HEK293T (cell line): Measurements from ENCODE around the gene CTNNA1.
"Not testable (repeated sequence)": the region's sequence is repeated elsewhere in the genome, so short reads cannot be mapped to it uniquely, and the experiment has no call there.

Source experiments
- CTCF ChIA-PET: fragments of 350-600 bp; formaldehyde crosslinking; extraction: SDS; loops from one replicate; lab custom pipeline; 2021; ENCODE audit warnings: antibody characterized with exemption, inconsistent platforms; lab: Yijun Ruan, JAX
- POLR2A ChIA-PET: fragments of 350-600 bp; formaldehyde crosslinking; extraction: SDS; loops from one replicate; lab custom pipeline; 2020; ENCODE audit warnings: antibody characterized with exemption, inconsistent platforms; lab: Yijun Ruan, JAX
- DNase-seq: peaks from one replicate; pipeline ENCODE4 v3.0.0; 2012; ENCODE audit warnings: mixed read lengths; ENCODE audit errors: extremely low spot score
- ARNT ChIP-seq: fragments of 450-650 bp; IDR thresholded peaks from 2 replicates; pipeline ENCODE4 v1.6.1; 2017; ENCODE audit warnings: mild to moderate bottlenecking
- BHLHE40 ChIP-seq: fragments of 450-650 bp; IDR thresholded peaks from 2 replicates; pipeline ENCODE4 v1.6.1; 2016; ENCODE audit warnings: mild to moderate bottlenecking, moderate library complexity, borderline replicate concordance
- CTBP1 ChIP-seq: fragments of 450-650 bp; IDR thresholded peaks from 2 replicates; pipeline ENCODE4 v1.6.1; 2016; ENCODE audit warnings: borderline replicate concordance
- ELF4 ChIP-seq: fragments of 450-650 bp; IDR thresholded peaks from 2 replicates; pipeline ENCODE4 v1.6.1; 2017; ENCODE audit warnings: antibody characterized with exemption
- FOXA1 ChIP-seq: fragments of 450-650 bp; IDR thresholded peaks from 2 replicates; pipeline ENCODE4 v1.6.1; 2016; ENCODE audit warnings: mild to moderate bottlenecking
- FOXK2 ChIP-seq: fragments of 450-650 bp; IDR thresholded peaks from 2 replicates; pipeline ENCODE4 v1.6.1; 2016; ENCODE audit warnings: mild to moderate bottlenecking
- FOXM1 ChIP-seq: fragments of 450-650 bp; IDR thresholded peaks from 2 replicates; pipeline ENCODE4 v1.6.1; 2017; ENCODE audit warnings: mild to moderate bottlenecking, borderline replicate concordance
- HDGF ChIP-seq: fragments of 450-650 bp; IDR thresholded peaks from 2 replicates; pipeline ENCODE4 v1.6.1; 2017; ENCODE audit warnings: antibody characterized with exemption, borderline replicate concordance
- L3MBTL2 ChIP-seq: fragments of 450-650 bp; conservative IDR thresholded peaks from 2 replicates; pipeline ENCODE4 v1.6.1; 2016; ENCODE audit warnings: mild to moderate bottlenecking
- LEF1 ChIP-seq: fragments of 450-650 bp; IDR thresholded peaks from 2 replicates; pipeline ENCODE4 v1.6.1; 2017; ENCODE audit warnings: mild to moderate bottlenecking, borderline replicate concordance
- NFRKB ChIP-seq: fragments of 450-650 bp; IDR thresholded peaks from 2 replicates; pipeline ENCODE4 v1.6.1; 2016; ENCODE audit warnings: mild to moderate bottlenecking, moderate library complexity
- SP1 ChIP-seq: fragments of 450-650 bp; IDR thresholded peaks from 2 replicates; pipeline ENCODE4 v1.6.1; 2017
- SUZ12 ChIP-seq: fragments of 450-650 bp; IDR thresholded peaks from 2 replicates; pipeline ENCODE4 v1.6.1; 2016; ENCODE audit warnings: mild to moderate bottlenecking
- TARDBP ChIP-seq: fragments of 450-650 bp; IDR thresholded peaks from 2 replicates; pipeline ENCODE4 v1.6.1; 2016
- ZNF384 ChIP-seq: fragments of 450-650 bp; IDR thresholded peaks from 2 replicates; pipeline ENCODE4 v1.6.1; 2016
- TF ChIP-seq, protein P1 (sequence below): fragments of 450-650 bp; IDR thresholded peaks from 2 replicates; pipeline ENCODE4 v1.6.1; 2016

CTNNA1 gene

DNA sequence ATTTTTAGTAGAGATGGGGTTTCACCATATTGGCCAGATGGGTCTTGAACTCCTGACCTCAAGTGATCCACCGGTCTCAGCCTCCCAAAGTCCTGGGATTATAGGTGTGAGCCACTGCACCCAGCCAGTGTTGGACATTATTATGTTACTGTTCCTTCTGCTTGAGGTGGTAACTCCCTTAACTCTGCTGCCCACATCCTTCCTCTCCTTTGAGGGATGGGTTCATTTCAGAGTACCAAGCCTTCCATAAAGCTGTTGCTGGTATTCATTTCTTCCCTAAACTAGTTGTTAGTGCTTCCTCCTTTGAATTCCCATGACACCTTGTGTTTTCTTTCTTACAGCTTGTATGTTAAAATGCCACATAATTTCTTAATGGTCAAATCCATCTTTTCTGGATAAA lies 54.0 kb downstream of the CTNNA1 start:
- no peak for DNase-seq
- no peak for TF ChIP-seq L3MBTL2
- TF ChIP-seq FOXA1, result no peak
- TF ChIP-seq NFRKB, result no peak
- TF ChIP-seq HDGF, result no peak
- no peak for TF ChIP-seq ELF4
- TF ChIP-seq SP1, result no peak
- no peak for TF ChIP-seq ARNT
- TF ChIP-seq BHLHE40, result no peak
- TF ChIP-seq FOXK2, result no peak
- TF ChIP-seq FOXM1, result no peak
- CTCF ChIA-PET, result interaction anchor here (0.6 kb wide), 1 partner anchor 9 kb away, joined by 3 read pairs; no protein-coding TSS in a partner anchor
- POLR2A ChIA-PET, result no interaction called here

DNA sequence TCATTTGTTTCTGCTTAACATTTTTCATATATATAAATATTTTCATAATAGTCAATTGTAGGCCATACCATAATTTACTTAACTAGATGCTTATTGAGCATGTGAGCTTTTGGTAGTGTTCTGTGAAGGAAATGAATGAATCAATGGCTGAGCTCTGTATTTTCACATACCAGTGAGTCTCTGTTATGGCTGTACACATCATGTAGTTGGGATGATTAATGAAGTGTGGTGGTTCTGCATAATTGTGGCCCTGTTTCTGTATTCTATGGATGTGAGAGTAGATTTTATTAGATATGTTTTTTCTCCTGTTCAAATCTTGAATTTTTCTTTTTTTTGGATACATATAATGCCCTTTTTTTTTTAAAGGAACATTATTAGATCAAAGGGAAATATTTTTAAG lies 56.2 kb downstream of the CTNNA1 start:
- no peak for TF ChIP-seq ARNT
- TF ChIP-seq NFRKB, result no peak
- no peak for TF ChIP-seq SP1
- no peak for TF ChIP-seq FOXA1
- TF ChIP-seq, protein P1, sequence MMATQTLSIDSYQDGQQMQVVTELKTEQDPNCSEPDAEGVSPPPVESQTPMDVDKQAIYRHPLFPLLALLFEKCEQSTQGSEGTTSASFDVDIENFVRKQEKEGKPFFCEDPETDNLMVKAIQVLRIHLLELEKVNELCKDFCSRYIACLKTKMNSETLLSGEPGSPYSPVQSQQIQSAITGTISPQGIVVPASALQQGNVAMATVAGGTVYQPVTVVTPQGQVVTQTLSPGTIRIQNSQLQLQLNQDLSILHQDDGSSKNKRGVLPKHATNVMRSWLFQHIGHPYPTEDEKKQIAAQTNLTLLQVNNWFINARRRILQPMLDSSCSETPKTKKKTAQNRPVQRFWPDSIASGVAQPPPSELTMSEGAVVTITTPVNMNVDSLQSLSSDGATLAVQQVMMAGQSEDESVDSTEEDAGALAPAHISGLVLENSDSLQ, result no peak
- no peak for TF ChIP-seq ZNF384
- TF ChIP-seq ELF4, result no peak
- no peak for TF ChIP-seq TARDBP
- POLR2A ChIA-PET, result no interaction called here
- no peak for DNase-seq
- CTCF ChIA-PET, result interaction anchor here (1.1 to 1.4 kb wide), 2 partner anchors 15 to 20 kb away, joined by 5 read pairs; no protein-coding TSS in a partner anchor

DNA sequence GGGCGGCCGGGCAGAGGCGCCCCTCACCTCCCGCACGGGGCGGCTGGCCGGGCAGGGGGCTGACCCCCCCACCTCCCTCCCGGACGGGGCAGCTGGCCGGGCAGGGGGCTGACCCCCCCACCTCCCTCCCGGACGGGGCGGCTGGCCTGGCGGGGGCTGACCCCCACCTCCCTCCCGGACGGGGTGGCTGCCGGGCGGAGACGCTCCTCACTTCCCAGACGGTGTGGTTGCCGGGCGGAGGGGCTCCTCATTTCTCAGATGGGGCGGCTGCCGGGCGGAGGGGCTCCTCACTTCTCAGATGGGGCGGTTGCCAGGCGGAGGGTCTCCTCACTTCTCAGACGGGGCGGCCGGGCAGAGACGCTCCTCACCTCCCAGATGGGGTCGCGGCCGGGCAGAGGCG lies 57.6 kb downstream of the CTNNA1 start:
- DNase-seq, POLR2A ChIA-PET, CTCF ChIA-PET: not testable (repeated sequence)

DNA sequence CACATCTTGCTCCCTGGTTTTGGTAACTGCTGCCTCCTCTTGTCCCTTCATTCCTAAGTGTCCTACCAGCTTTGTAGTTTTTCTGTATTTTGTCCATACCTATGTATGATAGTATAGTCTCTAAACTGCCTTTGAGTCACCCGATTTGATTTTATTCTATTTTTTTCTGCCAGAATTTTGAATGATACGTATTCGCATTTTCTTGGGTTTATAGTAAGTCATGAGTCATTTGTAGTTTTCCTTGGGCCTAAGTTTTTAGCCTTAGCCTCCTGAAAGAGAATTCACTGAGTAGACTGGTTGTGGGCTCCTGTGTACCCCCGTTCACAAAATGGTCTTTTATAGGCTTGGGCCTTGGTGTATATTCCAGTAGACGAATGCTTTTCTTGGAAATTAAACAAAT lies 62.3 kb downstream of the CTNNA1 start:
- ChIA-PET POLR2A (no interaction called here), CTCF (no interaction called here)
- DNase-seq, result no peak
- TF ChIP-seq HDGF (no peak), NFRKB (no peak), L3MBTL2 (no peak)

DNA sequence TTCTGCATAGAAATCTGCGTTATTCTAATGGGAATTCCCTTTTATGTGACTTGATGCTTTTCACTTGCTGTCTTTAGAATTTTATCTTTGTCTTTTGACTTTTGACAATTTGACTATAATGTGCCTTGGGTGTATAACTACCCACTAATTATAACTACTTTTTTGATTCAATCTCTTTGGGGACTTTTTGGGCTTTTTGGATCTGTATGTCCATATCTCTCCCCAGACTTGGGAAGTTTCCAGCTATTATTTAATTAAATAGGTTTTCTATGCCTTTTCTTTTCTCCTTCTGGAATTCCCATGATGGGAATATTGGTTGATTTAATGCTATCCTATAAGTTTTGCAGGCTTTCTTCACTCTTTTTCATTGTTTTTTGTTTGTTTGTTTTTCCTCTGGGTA lies 64.0 kb downstream of the CTNNA1 start:
- TF ChIP-seq ZNF384 (no peak), TARDBP (no peak), NFRKB (no peak), FOXK2 (no peak), SP1 (no peak), BHLHE40 (no peak), ELF4 (no peak), HDGF (no peak), CTBP1 (no peak), L3MBTL2 (no peak), FOXM1 (no peak), SUZ12 (no peak), ARNT (no peak), FOXA1 (no peak), LEF1 (no peak)
- TF ChIP-seq, protein P1, result no peak
- CTCF ChIA-PET, result interaction anchor here (0.7 kb wide), 1 partner anchor 477 kb away, joined by 3 read pairs; no protein-coding TSS in a partner anchor
- no peak for DNase-seq
- POLR2A ChIA-PET, result no interaction called here

DNA sequence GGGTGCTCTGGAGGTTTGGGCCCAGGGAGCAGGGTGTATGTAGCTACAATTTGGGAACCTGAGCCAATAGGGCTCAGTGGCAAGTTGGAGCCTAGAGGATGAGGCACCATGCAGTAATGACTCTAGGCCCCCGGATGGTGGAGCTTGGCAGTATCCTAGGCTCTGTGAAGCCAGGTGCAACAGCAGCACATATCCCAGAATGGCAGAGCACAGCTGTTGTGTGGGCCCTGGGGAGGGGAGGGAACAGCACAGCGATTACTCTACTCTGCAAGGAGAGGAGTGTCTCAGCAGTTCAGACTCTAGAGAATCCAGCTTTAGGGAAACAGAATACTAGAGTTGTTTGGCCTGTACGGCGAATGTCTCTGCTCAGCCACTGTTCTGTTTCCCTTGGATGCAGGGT lies 65.9 kb downstream of the CTNNA1 start:
- ChIA-PET CTCF (interaction anchor here (0.6 kb wide), 2 partner anchors 10 to 204 kb away, joined by 3 to 5 read pairs; no protein-coding TSS in a partner anchor), POLR2A (no interaction called here)
- no peak for DNase-seq
- TF ChIP-seq LEF1 (no peak), FOXM1 (no peak), ARNT (no peak), FOXA1 (no peak), TARDBP (no peak), HDGF (no peak), ELF4 (no peak), BHLHE40 (no peak), SUZ12 (no peak), ZNF384 (no peak), SP1 (no peak), CTBP1 (no peak), NFRKB (no peak), FOXK2 (no peak), L3MBTL2 (no peak)
- TF ChIP-seq, protein P1, result no peak

DNA sequence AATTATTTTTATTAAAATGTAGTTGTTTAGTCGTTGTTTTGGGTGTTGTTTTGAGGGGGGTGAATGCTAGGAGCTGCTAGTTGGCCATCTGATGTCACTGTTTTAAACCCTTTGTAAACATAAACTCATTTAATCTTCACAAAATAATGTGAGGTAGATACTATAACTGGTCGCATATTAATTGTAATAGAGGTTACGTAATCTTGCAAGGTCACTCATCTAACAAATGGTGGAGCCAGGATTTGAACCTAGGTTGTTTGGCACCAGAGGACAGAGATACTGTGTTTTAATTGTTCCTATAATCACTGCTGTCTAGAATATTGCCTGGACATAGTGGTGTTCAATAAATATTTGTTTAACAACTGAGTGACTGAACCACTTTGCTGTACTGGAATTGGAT lies 67.5 kb downstream of the CTNNA1 start:
- ChIA-PET CTCF (no interaction called here), POLR2A (no interaction called here)
- DNase-seq, result no peak
- TF ChIP-seq L3MBTL2 (no peak), FOXK2 (no peak), NFRKB (no peak), LEF1 (no peak), ZNF384 (no peak), SP1 (no peak), ELF4 (no peak), TARDBP (no peak), SUZ12 (no peak), HDGF (no peak), ARNT (no peak), CTBP1 (no peak), FOXM1 (no peak)
- TF ChIP-seq, protein P1, result no peak
